Tibial nerve (tissue), 4 donors: ENCODE results near the gene FAM107A.

ENCODE experiments used
- EP300 ChIP-seq, 2 donors: sonication (generic); formaldehyde crosslinking; IDR thresholded peaks; one replicate each; pipeline ENCODE4 v1.6.1; 2017; ENCODE audit warnings: antibody characterized with exemption in 2 of 2, mild to moderate bottlenecking in 1 of 2
- POLR2A ChIP-seq, 2 donors: fragments of 450-650 bp; IDR thresholded peaks; one replicate each; pipeline ENCODE4 v1.6.1; 2017; ENCODE audit warnings: antibody characterized with exemption in 2 of 2, mild to moderate bottlenecking in 2 of 2, moderate library complexity in 2 of 2
- TF ChIP-seq, protein P1 (sequence below), 5 experiments: fragments of 200-600 bp in 3 of 5; fragments of 450-650 bp in 2 of 5; sonication (generic) in 3 of 5; IDR thresholded peaks; one replicate each; pipeline ENCODE4 v1.5.1; 2016 to 2019; ENCODE audit warnings: antibody characterized with exemption in 5 of 5, mild to moderate bottlenecking in 3 of 5, moderate library complexity in 2 of 5

DNA sequence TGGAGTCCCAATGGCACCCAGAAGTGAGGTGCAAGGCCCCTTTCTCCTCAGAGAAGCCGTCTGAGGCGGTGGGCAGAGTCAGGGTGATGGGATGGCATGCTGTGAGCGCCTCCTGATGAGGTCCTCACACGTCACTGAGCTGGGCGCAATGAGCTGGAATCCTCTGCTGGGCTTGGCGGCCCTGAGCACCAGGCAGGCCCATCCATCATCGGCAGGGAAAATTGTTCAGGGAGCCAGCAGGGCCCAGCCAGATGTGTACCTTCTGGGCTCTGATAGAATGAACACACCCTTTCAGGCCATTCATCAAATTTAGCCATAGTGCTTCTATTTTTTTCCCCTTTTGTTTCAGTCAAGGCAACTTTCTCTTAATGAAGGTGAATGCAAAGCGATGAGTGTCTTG, 45.7 kb upstream of the FAM107A start:
- TF ChIP-seq, protein P1, sequence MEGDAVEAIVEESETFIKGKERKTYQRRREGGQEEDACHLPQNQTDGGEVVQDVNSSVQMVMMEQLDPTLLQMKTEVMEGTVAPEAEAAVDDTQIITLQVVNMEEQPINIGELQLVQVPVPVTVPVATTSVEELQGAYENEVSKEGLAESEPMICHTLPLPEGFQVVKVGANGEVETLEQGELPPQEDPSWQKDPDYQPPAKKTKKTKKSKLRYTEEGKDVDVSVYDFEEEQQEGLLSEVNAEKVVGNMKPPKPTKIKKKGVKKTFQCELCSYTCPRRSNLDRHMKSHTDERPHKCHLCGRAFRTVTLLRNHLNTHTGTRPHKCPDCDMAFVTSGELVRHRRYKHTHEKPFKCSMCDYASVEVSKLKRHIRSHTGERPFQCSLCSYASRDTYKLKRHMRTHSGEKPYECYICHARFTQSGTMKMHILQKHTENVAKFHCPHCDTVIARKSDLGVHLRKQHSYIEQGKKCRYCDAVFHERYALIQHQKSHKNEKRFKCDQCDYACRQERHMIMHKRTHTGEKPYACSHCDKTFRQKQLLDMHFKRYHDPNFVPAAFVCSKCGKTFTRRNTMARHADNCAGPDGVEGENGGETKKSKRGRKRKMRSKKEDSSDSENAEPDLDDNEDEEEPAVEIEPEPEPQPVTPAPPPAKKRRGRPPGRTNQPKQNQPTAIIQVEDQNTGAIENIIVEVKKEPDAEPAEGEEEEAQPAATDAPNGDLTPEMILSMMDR (IDR thresholded peaks at IDR 0.05) = no peak
- TF ChIP-seq POLR2A (IDR thresholded peaks at IDR 0.05) (no peak), EP300 (IDR thresholded peaks at IDR 0.05) (no peak)
